Measurements from ENCODE around the gene SLC9A8. TPM values are rescaled to one million over a fixed set of nuclear protein-coding genes. Genes with fewer than 3 reads are reported as not detected.

Gene SLC9A8
- total RNA-seq, 1 experiment from 2014 or later: 7.5 TPM

- Histone ChIP-seq H3K9me3 (ENCODE audit: control insufficient read depth, low read depth, low read length) (no peaks in the 10 kb centered on the region), H2BK5ac (ENCODE audit: insufficient read length, low read length) (no peak overlapping the region), H4K20me1 (ENCODE audit: control insufficient read depth, insufficient read depth, insufficient read length) (no peaks in the 10 kb centered on the region), H3T11ph (ENCODE audit: low read length) (no peak overlapping the region), H3K18ac (ENCODE audit: insufficient read length, low read depth, low read length) (no peak overlapping the region), H2AK5ac (ENCODE audit: insufficient read length, low read length) (no peak overlapping the region), H4K8ac (replicated peaks; ENCODE audit: insufficient read length, low read depth, low read length) (no peak overlapping the region), H3K4me2 (ENCODE audit: insufficient read depth, insufficient read length, low read length) (no peak overlapping the region), H3K14ac (ENCODE audit: insufficient read depth, low read length) (no peak overlapping the region), H3K23me2 (ENCODE audit: insufficient read length, low read depth, low read length, poor library complexity, severe bottlenecking) (no peaks in the 10 kb centered on the region), H2AFZ (ENCODE audit: low read length) (no peak overlapping the region), H3K9ac (ENCODE audit: extremely low read depth, insufficient read length, low read length) (no peak overlapping the region), H3K56ac (ENCODE audit: insufficient read length, low read depth, low read length) (no peak overlapping the region), H2BK120ac (ENCODE audit: low read depth, low read length, poor library complexity, severe bottlenecking) (no peak overlapping the region), H3K79me2 (ENCODE audit: insufficient read depth, low read length) (peaks cover 8% of the 10 kb centered on the region; the same call in 1 of the 2 replicates), H4K91ac (ENCODE audit: insufficient read length, low read depth, low read length) (no peak overlapping the region), H2BK12ac (ENCODE audit: insufficient read length, low read depth, low read length) (no peak overlapping the region), H3K23ac (ENCODE audit: insufficient read length, low read depth, low read length) (no peak overlapping the region), H3K79me1 (ENCODE audit: insufficient read depth, low read depth, low read length, poor library complexity, severe bottlenecking) (no peaks in the 10 kb centered on the region), H2BK20ac (ENCODE audit: low read depth, low read length, poor library complexity, severe bottlenecking) (no peak overlapping the region), H3K27ac (ENCODE audit: insufficient read length, low read depth, low read length) (no peak overlapping the region), H3K4me1 (ENCODE audit: insufficient read depth, low read length) (no peaks in the 10 kb centered on the region), H3K27me3 (ENCODE audit: insufficient read depth, low read length) (no peaks in the 10 kb centered on the region), H3K4ac (ENCODE audit: low read depth, low read length) (no peak overlapping the region), H2BK15ac (ENCODE audit: low read depth, low read length) (no peak overlapping the region), H4K5ac (ENCODE audit: insufficient read length, low read depth, low read length) (no peak overlapping the region)
- no peaks in the 10 kb centered on the region for H3K4me1 Mint-ChIP-seq
- no CpG with 5 or more reads among the region's 19 CpGs for WGBS (ENCODE audit: extremely low coverage, insufficient read length, low lambda C conversion rate)
- no peak for TF ChIP-seq CTCF (conservative IDR thresholded peaks at IDR 0.05)
- H3K27ac Mint-ChIP-seq: no peak overlapping the region
- no peaks in the 10 kb centered on the region for H3K9me3 Mint-ChIP-seq
- H3K27me3 Mint-ChIP-seq (ENCODE audit: low read depth): no peaks in the 10 kb centered on the region
- H3K4me3 Mint-ChIP-seq: no peak overlapping the region
- DNase-seq: no peak
- H3K36me3 Mint-ChIP-seq (ENCODE audit: insufficient read depth in 1 of 3, low read depth in 3 of 3): peaks cover 12 to 40% (median 29%) of the 10 kb centered on the region in 3 experiments
Observed at GRCh38 chr20:49907405-49908257, 95.0 kb downstream of the SLC9A8 start.

Measured in H9 (cell line).